ENCODE data around the gene DYNC1LI1. TPM values are rescaled to one million over a fixed set of nuclear protein-coding genes. Genes with fewer than 3 reads are reported as not detected.

The DYNC1LI1 gene
- total and polyA plus RNA-seq, 2 experiments from 2014 or later = 45.1 to 48.0 TPM

DNA sequence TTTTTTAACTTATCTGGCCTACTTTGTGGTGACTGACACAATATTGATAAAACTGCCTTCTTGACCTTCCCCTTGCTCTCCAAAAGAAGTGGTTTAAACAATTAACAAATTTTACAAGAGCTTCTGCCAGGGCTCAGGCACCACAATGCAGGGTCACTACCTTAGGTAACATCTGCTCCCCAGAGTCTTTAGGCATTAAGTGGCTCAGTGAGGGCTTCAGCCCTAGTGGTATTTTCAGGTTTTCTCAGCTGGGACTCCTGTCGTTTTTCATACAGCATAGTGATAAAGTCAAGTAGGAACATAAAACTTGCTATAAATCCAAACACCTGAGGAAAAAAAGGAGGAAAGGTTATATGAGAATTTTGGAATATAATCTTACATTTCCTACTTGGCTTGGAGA lies 86.9 kb downstream of the DYNC1LI1 start (continued):
- TF ChIP-seq, protein P1, sequence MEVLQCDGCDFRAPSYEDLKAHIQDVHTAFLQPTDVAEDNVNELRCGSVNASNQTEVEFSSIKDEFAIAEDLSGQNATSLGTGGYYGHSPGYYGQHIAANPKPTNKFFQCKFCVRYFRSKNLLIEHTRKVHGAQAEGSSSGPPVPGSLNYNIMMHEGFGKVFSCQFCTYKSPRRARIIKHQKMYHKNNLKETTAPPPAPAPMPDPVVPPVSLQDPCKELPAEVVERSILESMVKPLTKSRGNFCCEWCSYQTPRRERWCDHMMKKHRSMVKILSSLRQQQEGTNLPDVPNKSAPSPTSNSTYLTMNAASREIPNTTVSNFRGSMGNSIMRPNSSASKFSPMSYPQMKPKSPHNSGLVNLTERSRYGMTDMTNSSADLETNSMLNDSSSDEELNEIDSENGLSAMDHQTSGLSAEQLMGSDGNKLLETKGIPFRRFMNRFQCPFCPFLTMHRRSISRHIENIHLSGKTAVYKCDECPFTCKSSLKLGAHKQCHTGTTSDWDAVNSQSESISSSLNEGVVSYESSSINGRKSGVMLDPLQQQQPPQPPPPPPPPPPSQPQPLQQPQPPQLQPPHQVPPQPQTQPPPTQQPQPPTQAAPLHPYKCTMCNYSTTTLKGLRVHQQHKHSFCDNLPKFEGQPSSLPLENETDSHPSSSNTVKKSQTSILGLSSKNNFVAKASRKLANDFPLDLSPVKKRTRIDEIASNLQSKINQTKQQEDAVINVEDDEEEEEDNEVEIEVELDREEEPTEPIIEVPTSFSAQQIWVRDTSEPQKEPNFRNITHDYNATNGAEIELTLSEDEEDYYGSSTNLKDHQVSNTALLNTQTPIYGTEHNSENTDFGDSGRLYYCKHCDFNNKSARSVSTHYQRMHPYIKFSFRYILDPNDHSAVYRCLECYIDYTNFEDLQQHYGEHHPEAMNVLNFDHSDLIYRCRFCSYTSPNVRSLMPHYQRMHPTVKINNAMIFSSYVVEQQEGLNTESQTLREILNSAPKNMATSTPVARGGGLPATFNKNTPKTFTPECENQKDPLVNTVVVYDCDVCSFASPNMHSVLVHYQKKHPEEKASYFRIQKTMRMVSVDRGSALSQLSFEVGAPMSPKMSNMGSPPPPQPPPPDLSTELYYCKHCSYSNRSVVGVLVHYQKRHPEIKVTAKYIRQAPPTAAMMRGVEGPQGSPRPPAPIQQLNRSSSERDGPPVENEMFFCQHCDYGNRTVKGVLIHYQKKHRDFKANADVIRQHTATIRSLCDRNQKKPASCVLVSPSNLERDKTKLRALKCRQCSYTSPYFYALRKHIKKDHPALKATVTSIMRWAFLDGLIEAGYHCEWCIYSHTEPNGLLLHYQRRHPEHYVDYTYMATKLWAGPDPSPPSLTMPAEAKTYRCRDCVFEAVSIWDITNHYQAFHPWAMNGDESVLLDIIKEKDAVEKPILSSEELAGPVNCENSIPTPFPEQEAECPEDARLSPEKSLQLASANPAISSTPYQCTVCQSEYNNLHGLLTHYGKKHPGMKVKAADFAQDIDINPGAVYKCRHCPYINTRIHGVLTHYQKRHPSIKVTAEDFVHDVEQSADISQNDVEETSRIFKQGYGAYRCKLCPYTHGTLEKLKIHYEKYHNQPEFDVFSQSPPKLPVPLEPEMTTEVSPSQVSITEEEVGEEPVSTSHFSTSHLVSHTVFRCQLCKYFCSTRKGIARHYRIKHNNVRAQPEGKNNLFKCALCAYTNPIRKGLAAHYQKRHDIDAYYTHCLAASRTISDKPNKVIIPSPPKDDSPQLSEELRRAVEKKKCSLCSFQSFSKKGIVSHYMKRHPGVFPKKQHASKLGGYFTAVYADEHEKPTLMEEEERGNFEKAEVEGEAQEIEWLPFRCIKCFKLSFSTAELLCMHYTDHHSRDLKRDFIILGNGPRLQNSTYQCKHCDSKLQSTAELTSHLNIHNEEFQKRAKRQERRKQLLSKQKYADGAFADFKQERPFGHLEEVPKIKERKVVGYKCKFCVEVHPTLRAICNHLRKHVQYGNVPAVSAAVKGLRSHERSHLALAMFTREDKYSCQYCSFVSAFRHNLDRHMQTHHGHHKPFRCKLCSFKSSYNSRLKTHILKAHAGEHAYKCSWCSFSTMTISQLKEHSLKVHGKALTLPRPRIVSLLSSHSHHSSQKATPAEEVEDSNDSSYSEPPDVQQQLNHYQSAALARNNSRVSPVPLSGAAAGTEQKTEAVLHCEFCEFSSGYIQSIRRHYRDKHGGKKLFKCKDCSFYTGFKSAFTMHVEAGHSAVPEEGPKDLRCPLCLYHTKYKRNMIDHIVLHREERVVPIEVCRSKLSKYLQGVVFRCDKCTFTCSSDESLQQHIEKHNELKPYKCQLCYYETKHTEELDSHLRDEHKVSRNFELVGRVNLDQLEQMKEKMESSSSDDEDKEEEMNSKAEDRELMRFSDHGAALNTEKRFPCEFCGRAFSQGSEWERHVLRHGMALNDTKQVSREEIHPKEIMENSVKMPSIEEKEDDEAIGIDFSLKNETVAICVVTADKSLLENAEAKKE (CRISPR knock-in tag; IDR thresholded peaks at IDR 0.05) = no peak

DNA sequence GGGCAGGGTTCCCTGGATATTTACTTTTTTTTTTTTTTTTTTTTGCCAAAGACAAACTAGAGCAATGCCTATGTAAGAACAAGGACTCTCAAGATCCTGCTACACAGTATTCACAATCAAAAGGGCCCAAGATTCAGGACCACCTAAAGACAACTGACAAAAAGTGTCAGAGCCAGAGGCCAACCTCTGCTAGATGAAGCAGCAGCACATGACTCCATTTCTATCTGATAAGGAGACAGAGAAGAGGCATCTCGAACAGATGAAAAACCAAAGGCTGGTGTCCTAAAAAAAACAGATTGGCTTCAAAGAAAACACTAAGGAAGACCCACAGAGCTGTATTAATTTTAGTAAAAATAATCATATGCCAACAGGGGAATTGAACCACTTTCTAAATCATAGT lies 88.0 kb downstream of the DYNC1LI1 start:
- H4K20me1 ChIP-seq (replicated peaks; ENCODE audit: insufficient read depth) = peaks cover 7% of the 10 kb centered on the region; the same call in 1 of the 2 replicates
- Mint-ChIP-seq H3K27me3 (ENCODE audit: insufficient read depth, low read depth, poor library complexity) (peaks cover 3% of the 10 kb centered on the region), H3K4me3 (no peak overlapping the region), H3K9me3 (no peaks in the 10 kb centered on the region), H3K4me1 (no peaks in the 10 kb centered on the region), H3K27ac (no peak overlapping the region), H3K36me3 (ENCODE audit: low read depth) (peaks cover 15% of the 10 kb centered on the region)
- no peaks in the 10 kb centered on the region; the same call in 1 of the 2 replicates for H3K36me3 ChIP-seq (ENCODE audit: insufficient read depth)
- no peaks in the 10 kb centered on the region for H3K79me2 ChIP-seq (replicated peaks; ENCODE audit: insufficient read depth)
- ATAC-seq (no peak), DNase-seq (ENCODE audit: low spot score) (no peak)
- no peaks in the 10 kb centered on the region for H3K9me2 ChIP-seq (ENCODE audit: insufficient read depth)
- no peak overlapping the region for H2AFZ ChIP-seq
- no peak overlapping the region for H3K27ac ChIP-seq (ENCODE audit: low read depth)
- no peaks in the 10 kb centered on the region for H3K27me3 ChIP-seq (ENCODE audit: insufficient read depth)
- H3K4me3 ChIP-seq = no peak overlapping the region
- no peak overlapping the region for H3K4me2 ChIP-seq
- H3K4me1 ChIP-seq (ENCODE audit: insufficient read depth) = no peaks in the 10 kb centered on the region
- H3F3A ChIP-seq (replicated peaks; ENCODE audit: low read depth) = no peaks in the 10 kb centered on the region
- TF ChIP-seq POLR2AphosphoS5 (IDR thresholded peaks at IDR 0.05; ENCODE audit: low read depth) (no peak), NANOG (IDR thresholded peaks at IDR 0.05; ENCODE audit: borderline replicate concordance) (no peak), EZH2 (IDR thresholded peaks at IDR 0.05; ENCODE audit: low read depth, unreplicated experiment) (no peak)
- TF ChIP-seq, protein P2, sequence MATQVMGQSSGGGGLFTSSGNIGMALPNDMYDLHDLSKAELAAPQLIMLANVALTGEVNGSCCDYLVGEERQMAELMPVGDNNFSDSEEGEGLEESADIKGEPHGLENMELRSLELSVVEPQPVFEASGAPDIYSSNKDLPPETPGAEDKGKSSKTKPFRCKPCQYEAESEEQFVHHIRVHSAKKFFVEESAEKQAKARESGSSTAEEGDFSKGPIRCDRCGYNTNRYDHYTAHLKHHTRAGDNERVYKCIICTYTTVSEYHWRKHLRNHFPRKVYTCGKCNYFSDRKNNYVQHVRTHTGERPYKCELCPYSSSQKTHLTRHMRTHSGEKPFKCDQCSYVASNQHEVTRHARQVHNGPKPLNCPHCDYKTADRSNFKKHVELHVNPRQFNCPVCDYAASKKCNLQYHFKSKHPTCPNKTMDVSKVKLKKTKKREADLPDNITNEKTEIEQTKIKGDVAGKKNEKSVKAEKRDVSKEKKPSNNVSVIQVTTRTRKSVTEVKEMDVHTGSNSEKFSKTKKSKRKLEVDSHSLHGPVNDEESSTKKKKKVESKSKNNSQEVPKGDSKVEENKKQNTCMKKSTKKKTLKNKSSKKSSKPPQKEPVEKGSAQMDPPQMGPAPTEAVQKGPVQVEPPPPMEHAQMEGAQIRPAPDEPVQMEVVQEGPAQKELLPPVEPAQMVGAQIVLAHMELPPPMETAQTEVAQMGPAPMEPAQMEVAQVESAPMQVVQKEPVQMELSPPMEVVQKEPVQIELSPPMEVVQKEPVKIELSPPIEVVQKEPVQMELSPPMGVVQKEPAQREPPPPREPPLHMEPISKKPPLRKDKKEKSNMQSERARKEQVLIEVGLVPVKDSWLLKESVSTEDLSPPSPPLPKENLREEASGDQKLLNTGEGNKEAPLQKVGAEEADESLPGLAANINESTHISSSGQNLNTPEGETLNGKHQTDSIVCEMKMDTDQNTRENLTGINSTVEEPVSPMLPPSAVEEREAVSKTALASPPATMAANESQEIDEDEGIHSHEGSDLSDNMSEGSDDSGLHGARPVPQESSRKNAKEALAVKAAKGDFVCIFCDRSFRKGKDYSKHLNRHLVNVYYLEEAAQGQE (IDR thresholded peaks at IDR 0.05; ENCODE audit: unreplicated experiment) = no peak
- TF ChIP-seq, protein P3, sequence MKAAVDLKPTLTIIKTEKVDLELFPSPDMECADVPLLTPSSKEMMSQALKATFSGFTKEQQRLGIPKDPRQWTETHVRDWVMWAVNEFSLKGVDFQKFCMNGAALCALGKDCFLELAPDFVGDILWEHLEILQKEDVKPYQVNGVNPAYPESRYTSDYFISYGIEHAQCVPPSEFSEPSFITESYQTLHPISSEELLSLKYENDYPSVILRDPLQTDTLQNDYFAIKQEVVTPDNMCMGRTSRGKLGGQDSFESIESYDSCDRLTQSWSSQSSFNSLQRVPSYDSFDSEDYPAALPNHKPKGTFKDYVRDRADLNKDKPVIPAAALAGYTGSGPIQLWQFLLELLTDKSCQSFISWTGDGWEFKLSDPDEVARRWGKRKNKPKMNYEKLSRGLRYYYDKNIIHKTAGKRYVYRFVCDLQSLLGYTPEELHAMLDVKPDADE (IDR thresholded peaks at IDR 0.05) = no peak

All from GM23338 (cell line).